AG09309 (cell line): ENCODE measurements around the gene PRMT9.

Source experiments
- DNase-seq: peaks from one replicate; pipeline ENCODE4 v3.0.0-alpha.2; 2010; ENCODE audit warnings: low read depth
- H3K4me3 ChIP-seq: 2 replicates; pipeline ENCODE4 v1.5.1; 2011; ENCODE audit warnings: mild to moderate bottlenecking, low read depth, low read length, moderate library complexity; ENCODE audit not compliant: control insufficient read depth
- CTCF ChIP-seq: IDR thresholded peaks from 2 replicates; pipeline ENCODE4 v1.5.1; 2011; ENCODE audit warnings: mild to moderate bottlenecking, low read depth, low read length, inconsistent platforms; ENCODE audit not compliant: insufficient read depth, control insufficient read depth; ENCODE audit errors: missing control alignments

The PRMT9 gene

GRCh38 chr4:147599206-147599605 lies 84.8 kb downstream of the PRMT9 start:
- TF ChIP-seq CTCF: no peak
- H3K4me3 ChIP-seq: no peak overlapping the region
- DNase-seq: no peak

GRCh38 chr4:147597561-147597960 lies 86.4 kb downstream of the PRMT9 start:
- no peak for DNase-seq
- H3K4me3 ChIP-seq: no peak overlapping the region
- TF ChIP-seq CTCF: no peak

GRCh38 chr4:147596981-147597380 lies 87.0 kb downstream of the PRMT9 start:
- no peak overlapping the region for H3K4me3 ChIP-seq
- no peak for TF ChIP-seq CTCF
- peak; percentile 49 for DNase-seq

- no peak for TF ChIP-seq CTCF
- H3K4me3 ChIP-seq: no peak overlapping the region
- no peak for DNase-seq
Observed at GRCh38 chr4:147596377-147596776, 87.6 kb downstream of the PRMT9 start.

- H3K4me3 ChIP-seq: no peak overlapping the region
- no peak for TF ChIP-seq CTCF
- DNase-seq: no peak
Observed at GRCh38 chr4:147594578-147594977, 89.4 kb downstream of the PRMT9 start.

- H3K4me3 ChIP-seq: no peak overlapping the region
- TF ChIP-seq CTCF: peak; percentile 12
- no peak for DNase-seq
Observed at GRCh38 chr4:147594107-147594506, 89.9 kb downstream of the PRMT9 start.

- DNase-seq: no peak
- no peak for TF ChIP-seq CTCF
Observed at GRCh38 chr4:147591106-147591505, 92.9 kb downstream of the PRMT9 start.

More at GRCh38 chr4:147591106-147591505, 92.9 kb downstream of the PRMT9 start:
- no peak overlapping the region for H3K4me3 ChIP-seq
